ENCODE data around the gene TCAIM. TPM values are rescaled to one million over a fixed set of nuclear protein-coding genes. Genes with fewer than 3 reads are reported as not detected.

TCAIM gene
- total and polyA plus RNA-seq, 9 of the 15 experiments (the other 6 are each of a cell fraction or from before 2014, with no cell fraction given): 19.7 to 53.3 (median 36.9) TPM

DNA sequence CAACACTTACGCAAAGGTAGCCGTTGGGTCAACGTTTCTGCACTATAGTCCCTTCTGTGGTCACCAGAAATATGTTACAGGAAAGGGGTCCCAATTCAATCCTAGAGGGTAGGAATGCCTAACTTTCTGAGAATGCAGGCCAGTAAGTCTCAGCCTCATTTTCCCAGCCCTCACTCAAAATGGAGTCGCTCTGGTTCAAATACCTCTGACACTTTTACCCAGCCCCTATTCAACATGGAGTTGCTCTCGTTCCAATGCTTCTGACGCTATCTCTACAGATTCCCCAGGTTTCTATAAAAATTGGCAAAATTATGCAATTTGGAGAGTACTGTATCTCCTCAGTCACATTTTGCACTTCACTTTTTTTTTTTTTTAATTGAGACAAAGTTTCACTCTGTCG, 99.2 kb downstream of the TCAIM start (continued):
- TF ChIP-seq MLX (CRISPR knock-in tag; conservative IDR thresholded peaks at IDR 0.05) (no peak), TEAD2 (tag; IDR thresholded peaks at IDR 0.05) (0 out of 2 replicates have a peak, but pooled peaks have one; percentile 54), SAP30 (IDR thresholded peaks at IDR 0.05; ENCODE audit: borderline replicate concordance, insufficient read depth, low read depth, low read length, poor library complexity, severe bottlenecking) (no peak), MCM2 (IDR thresholded peaks at IDR 0.05; ENCODE audit: low read depth) (no peak), BRF2 (IDR thresholded peaks at IDR 0.05; ENCODE audit: borderline replicate concordance, insufficient read depth, insufficient read length) (no peak), PHF20 (IDR thresholded peaks at IDR 0.05; ENCODE audit: partially characterized antibody) (no peak), SETDB1 (IDR thresholded peaks at IDR 0.05; ENCODE audit: low read length) (no peak), STAT5A (IDR thresholded peaks at IDR 0.05; ENCODE audit: borderline replicate concordance, low read length) (no peak), POLR2AphosphoS5 (IDR thresholded peaks at IDR 0.05; ENCODE audit: control insufficient read depth, insufficient read depth, low read depth, low read length) (no peak), FOS (IDR thresholded peaks at IDR 0.05; ENCODE audit: extremely low read depth, insufficient read length) (no peak), BRD4 (IDR thresholded peaks at IDR 0.05) (no peak), SOX6 (IDR thresholded peaks at IDR 0.05) (no peak), GABPA (tag; conservative IDR thresholded peaks at IDR 0.05; ENCODE audit: low read depth) (no peak), EZH2 (IDR thresholded peaks at IDR 0.05; ENCODE audit: borderline replicate concordance, low read depth, low read length) (no peak), SPI1 (IDR thresholded peaks at IDR 0.05; ENCODE audit: borderline replicate concordance, low read depth, low read length) (no peak), HNRNPH1 (optimal IDR thresholded peaks at IDR 0.05; ENCODE audit: low read depth, low read length) (no peak), U2AF1 (optimal IDR thresholded peaks at IDR 0.05; ENCODE audit: low read depth, low read length) (no peak)

Data from K562 (cell line).